GM12892 (cell line): ENCODE results near the gene SNX5.

ENCODE experiments used
- POLR2A ChIP-seq: IDR thresholded peaks from 2 replicates; pipeline ENCODE4 v1.6.1; 2011; ENCODE audit warnings: low read depth, low read length, control low read depth
- POLR2AphosphoS5 ChIP-seq: IDR thresholded peaks from 2 replicates; pipeline ENCODE4 v1.6.1; 2011; ENCODE audit warnings: low read depth, low read length, control low read depth
- TAF1 ChIP-seq: IDR thresholded peaks from 2 replicates; pipeline ENCODE4 v1.6.1; 2011; ENCODE audit warnings: low read depth, mild to moderate bottlenecking, control low read depth, low read length, borderline replicate concordance

DNA sequence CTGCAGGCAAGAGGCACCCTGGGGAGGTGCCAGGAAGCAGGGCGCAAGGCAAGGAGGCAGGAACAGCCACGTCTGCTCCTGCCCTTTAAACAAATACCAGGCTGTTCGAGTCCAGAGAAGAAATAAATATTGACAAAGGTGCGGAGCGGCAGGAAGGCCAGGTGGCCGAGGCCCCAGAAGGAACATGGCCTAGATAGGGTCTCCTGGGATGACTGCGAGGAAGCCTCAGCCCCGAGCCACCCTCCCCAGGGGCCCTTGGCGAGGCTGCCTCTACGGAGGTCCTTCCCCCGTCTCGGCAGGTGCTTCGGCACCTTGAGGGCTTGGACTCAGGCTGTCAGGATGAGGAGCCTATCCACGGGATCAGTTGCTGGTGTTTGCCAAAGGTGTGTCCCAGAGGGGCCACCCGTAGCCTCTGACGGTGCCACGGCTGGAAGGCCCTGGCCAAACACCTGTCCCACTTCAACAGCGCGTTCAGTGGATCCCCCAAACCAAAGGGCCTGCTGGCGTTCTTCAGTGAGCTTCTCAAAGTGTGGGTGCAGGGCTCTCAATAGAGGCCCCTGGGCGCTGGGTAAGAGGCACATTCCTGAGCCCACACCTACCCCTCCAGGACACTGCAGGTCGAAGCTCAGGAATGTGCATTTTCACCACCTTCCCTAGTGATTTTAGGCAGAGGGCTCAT is 39.8 kb downstream of the SNX5 start:
- TF ChIP-seq POLR2AphosphoS5 = no peak
- TF ChIP-seq POLR2A = no peak
- TF ChIP-seq TAF1 = no peak
